Endodermal cell (in vitro differentiated cells): ENCODE results near the gene UBL3. TPM values are rescaled to one million over a fixed set of nuclear protein-coding genes. Genes with fewer than 3 reads are reported as not detected.

Experiments used
- DNase-seq: peaks from one replicate; pipeline ENCODE4 v3.0.0-alpha.2; 2017
- H3K27ac ChIP-seq: 2 replicates; pipeline ENCODE4 v1.5.1; 2013; ENCODE audit warnings: mild to moderate bottlenecking, low read depth, low read length, moderate library complexity
- H3K27me3 ChIP-seq: 2 replicates; pipeline ENCODE4 v1.6.1; 2013; ENCODE audit warnings: mild to moderate bottlenecking, low read length, moderate library complexity; ENCODE audit not compliant: insufficient read depth, control insufficient read depth, poor library complexity, severe bottlenecking
- H3K36me3 ChIP-seq: 2 replicates; pipeline ENCODE4 v1.7.0; 2013; ENCODE audit warnings: mild to moderate bottlenecking, low read length, moderate library complexity; ENCODE audit not compliant: control insufficient read depth, insufficient read depth
- H3K4me1 ChIP-seq: one replicate; pipeline ENCODE4 v1.7.0; 2013; ENCODE audit warnings: low read length; ENCODE audit not compliant: control insufficient read depth, insufficient read depth
- H3K4me3 ChIP-seq: 2 replicates; pipeline ENCODE4 v1.5.1; 2013; ENCODE audit warnings: mild to moderate bottlenecking, low read length, moderate library complexity
- H3K9ac ChIP-seq: 2 replicates; pipeline ENCODE4 v1.6.1; 2013; ENCODE audit warnings: mild to moderate bottlenecking, low read length, moderate library complexity; ENCODE audit not compliant: poor library complexity, severe bottlenecking; ENCODE audit errors: extremely low read depth
- H3K9me3 ChIP-seq: 2 replicates; pipeline ENCODE4 v1.6.1; 2013; ENCODE audit warnings: mild to moderate bottlenecking, low read length, moderate library complexity; ENCODE audit not compliant: control insufficient read depth
- H3K27ac Mint-ChIP-seq: 2 replicates; pipeline ENCODE4 v1.8.0; 2020; ENCODE audit warnings: mixed read lengths
- H3K27me3 Mint-ChIP-seq: 2 replicates; pipeline ENCODE4 v1.8.0; 2021; ENCODE audit warnings: mild to moderate bottlenecking, mixed read lengths; ENCODE audit not compliant: insufficient read depth
- H3K36me3 Mint-ChIP-seq: 2 replicates; pipeline ENCODE4 v1.8.0; 2020; ENCODE audit warnings: low read depth, mixed read lengths
- H3K4me1 Mint-ChIP-seq: 2 replicates; pipeline ENCODE4 v1.8.0; 2020; ENCODE audit warnings: mixed read lengths
- H3K4me3 Mint-ChIP-seq: 2 replicates; pipeline ENCODE4 v1.8.0; 2020; ENCODE audit warnings: mild to moderate bottlenecking, moderate library complexity, mixed read lengths
- H3K9me3 Mint-ChIP-seq: 2 replicates; pipeline ENCODE4 v1.8.0; 2020; ENCODE audit warnings: mild to moderate bottlenecking, mixed read lengths
- CTCF ChIP-seq: fragments of 200-600 bp; sonication (generic); conservative IDR thresholded peaks from 2 replicates; pipeline ENCODE4 v1.5.0; 2021; ENCODE audit warnings: antibody characterized with exemption, mild to moderate bottlenecking
- WGBS, 2 experiments: methylation state at CpG; one replicate each; pipeline versions ENCODE4 v1.1.5 to v1.1.7; 2013; ENCODE audit warnings: missing lambda C conversion rate in 2 of 2, mixed read lengths in 1 of 2; ENCODE audit not compliant: insufficient coverage in 1 of 2, insufficient read length in 1 of 2; 5-methylcytosine and 5-hydroxymethylcytosine counted together
- total RNA-seq, 2 donors: library from RNA; stranded (reverse); fragmentation: NEBNext Ultra II Directional in 1 of 2; extraction: Animal tissue kit (Norgen Biotek cat#: 25700) in 1 of 2; gene quantifications; 2 replicates in 1 of 2; 3 replicates in 1 of 2; pipeline ENCODE4 v1.2.1, GENCODE V29; 2021

Gene UBL3
- total RNA-seq, 2 donors from 2014 or later: 16.5 to 22.3 TPM

DNA sequence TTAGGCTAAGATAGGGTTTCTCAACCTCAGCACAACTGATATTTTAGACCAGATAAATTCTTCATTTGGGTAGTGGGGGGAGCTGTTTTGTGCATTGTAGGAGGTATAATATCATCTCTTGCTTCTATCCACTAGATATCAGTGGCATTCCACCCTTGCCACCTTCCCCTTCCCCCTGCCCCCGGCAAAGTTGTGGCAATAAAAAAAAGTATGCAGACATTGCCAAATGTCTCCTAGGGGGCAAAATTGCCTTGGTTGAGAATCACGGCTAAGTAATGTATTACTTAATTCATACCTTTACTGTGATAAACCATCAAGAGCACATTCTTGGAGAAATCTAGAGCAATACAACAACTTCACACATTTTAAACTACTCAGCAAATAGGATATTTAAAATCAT is 51.4 kb downstream of the UBL3 start:
- DNase-seq: no peak

DNA sequence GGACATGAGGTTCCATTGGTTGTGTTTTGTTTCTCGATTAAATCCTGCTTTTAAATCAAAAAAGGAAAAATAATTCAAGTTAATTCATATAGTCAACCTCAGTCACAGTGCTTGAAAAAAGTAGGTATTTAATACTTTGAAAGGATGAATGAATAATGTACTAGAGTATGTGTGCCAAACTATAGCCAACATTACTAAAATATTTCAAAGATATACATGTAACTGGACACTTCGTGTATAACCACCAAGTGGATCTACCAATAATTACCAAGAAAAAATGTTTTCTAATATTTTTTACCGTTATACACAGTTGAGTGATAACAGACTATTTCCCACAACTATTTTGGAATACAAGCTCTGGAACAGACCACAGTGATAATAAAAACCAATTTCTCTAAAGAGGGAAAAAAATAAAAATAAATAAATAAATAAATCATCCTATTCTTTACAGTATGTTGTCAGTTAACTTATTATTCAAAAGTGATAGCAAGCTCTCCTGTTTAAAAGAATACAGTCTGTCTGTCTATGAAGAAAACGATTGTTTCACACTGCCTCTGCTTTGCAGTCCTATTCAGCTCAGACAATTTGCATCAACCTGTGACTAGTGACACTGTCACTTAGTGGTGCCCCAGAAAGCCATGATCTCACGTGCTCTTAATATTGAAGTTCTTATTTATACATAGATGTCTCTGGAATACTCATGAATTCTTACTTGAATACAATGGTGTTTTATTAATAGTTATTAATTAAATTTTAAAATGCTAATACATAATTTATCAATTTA is 58.2 kb downstream of the UBL3 start:
- H3K36me3 Mint-ChIP-seq: no peaks in the 10 kb centered on the region
- H3K4me3 ChIP-seq: no peak overlapping the region
- H3K4me3 Mint-ChIP-seq: no peak overlapping the region
- WGBS, 2 experiments: 89 to 96% methylated on average over 3 to 4 of the region's 5 CpGs
- H3K27me3 ChIP-seq: no peaks in the 10 kb centered on the region
- H3K9ac ChIP-seq: no peak overlapping the region
- peaks cover 14% of the 10 kb centered on the region for H3K4me1 Mint-ChIP-seq
- no peak overlapping the region for H3K27ac ChIP-seq
- TF ChIP-seq CTCF: no peak
- no peaks in the 10 kb centered on the region for H3K4me1 ChIP-seq
- DNase-seq: no peak
- H3K9me3 Mint-ChIP-seq: no peaks in the 10 kb centered on the region
- H3K36me3 ChIP-seq: no peaks in the 10 kb centered on the region
- H3K27me3 Mint-ChIP-seq: no peaks in the 10 kb centered on the region
- no peaks in the 10 kb centered on the region for H3K9me3 ChIP-seq
- H3K27ac Mint-ChIP-seq: no peak overlapping the region

More for the DNA sequence above, 51.4 kb downstream of the UBL3 start:
- Histone ChIP-seq H3K9me3 (peaks cover 9% of the 10 kb centered on the region), H3K9ac (no peak overlapping the region), H3K27me3 (no peaks in the 10 kb centered on the region), H3K4me3 (no peak overlapping the region), H3K36me3 (no peaks in the 10 kb centered on the region), H3K27ac (no peak overlapping the region), H3K4me1 (peaks cover 4% of the 10 kb centered on the region)
- Mint-ChIP-seq H3K9me3 (no peaks in the 10 kb centered on the region), H3K27ac (no peak overlapping the region), H3K4me1 (peaks cover 9% of the 10 kb centered on the region), H3K4me3 (no peak overlapping the region), H3K36me3 (no peaks in the 10 kb centered on the region), H3K27me3 (no peaks in the 10 kb centered on the region)
- TF ChIP-seq CTCF: no peak
- WGBS, 2 experiments: 92% methylated on average over 2 of the region's 2 CpGs; no CpG with 5 or more reads in 1 of the 2 experiments

- Histone ChIP-seq H3K4me3 (no peak overlapping the region), H3K4me1 (no peaks in the 10 kb centered on the region), H3K36me3 (no peaks in the 10 kb centered on the region), H3K9ac (no peak overlapping the region), H3K27ac (no peak overlapping the region), H3K27me3 (no peaks in the 10 kb centered on the region), H3K9me3 (no peaks in the 10 kb centered on the region)
- no peak for TF ChIP-seq CTCF
- Mint-ChIP-seq H3K9me3 (no peaks in the 10 kb centered on the region), H3K4me3 (no peak overlapping the region), H3K27ac (no peak overlapping the region), H3K4me1 (peaks cover 12% of the 10 kb centered on the region), H3K27me3 (no peaks in the 10 kb centered on the region), H3K36me3 (no peaks in the 10 kb centered on the region)
- WGBS, 2 experiments: 92 to 100% methylated on average over 1 of the region's 1 CpG
- DNase-seq: no peak
These were observed 58.9 kb downstream of the UBL3 start for GRCh38 chr13:29791508-29791907.
